PC-3 (cell line): ENCODE results near the gene CPT1A.

Source experiments
- CTCF ChIP-seq: fragments of 300-600 bp; sonication (generic); conservative IDR thresholded peaks from 2 replicates; pipeline ENCODE4 v1.5.1; 2017; ENCODE audit warnings: antibody characterized with exemption, low read depth, mild to moderate bottlenecking, low read length
- EZH2 ChIP-seq: fragments of 300-600 bp; sonication (generic); IDR thresholded peaks from one replicate; pipeline ENCODE4 v1.6.1; 2017; ENCODE audit warnings: antibody characterized with exemption, mild to moderate bottlenecking, low read length; ENCODE audit not compliant: unreplicated experiment
- EZH2phosphoT487 ChIP-seq: fragments of 300-600 bp; sonication (generic); IDR thresholded peaks from 2 replicates; pipeline ENCODE4 v1.6.1; 2018; ENCODE audit warnings: mild to moderate bottlenecking, antibody characterized with exemption, low read length, borderline replicate concordance

- TF ChIP-seq EZH2phosphoT487 (no peak), CTCF (no peak), EZH2 (no peak)
These were observed 3.8 kb upstream of the CPT1A start for GRCh38 chr11:68845351-68846002.
